Natural killer cell (primary cell): Measurements from ENCODE around the gene DAO. TPM values are rescaled to one million over a fixed set of nuclear protein-coding genes. Genes with fewer than 3 reads are reported as not detected.

Experiments
- ATAC-seq, 3 donors: fragments of 150-1000 bp in 2 of 3; fragments of 200-7000 bp in 1 of 3; cut with Tn5 transposase; 1 replicate in 1 of 3; 2 replicates in 2 of 3; pipeline ENCODE4 v1.10.0; 2021; ENCODE audit warnings: mild to moderate bottlenecking in 2 of 3, moderate library complexity in 2 of 3
- DNase-seq, 2 donors: peaks; one replicate each; pipeline versions ENCODE4 v3.0.0 to v3.0.0-alpha.2; 2013 to 2021; ENCODE audit warnings: mixed read lengths in 1 of 2
- H3K27ac ChIP-seq: one replicate; pipeline ENCODE4 v1.5.1; 2013; ENCODE audit warnings: mild to moderate bottlenecking, low read length
- H3K27me3 ChIP-seq: one replicate; pipeline ENCODE4 v1.6.1; 2013; ENCODE audit warnings: low read length; ENCODE audit not compliant: control insufficient read depth, insufficient read depth
- H3K36me3 ChIP-seq: one replicate; pipeline ENCODE4 v1.6.1; 2013; ENCODE audit warnings: low read length; ENCODE audit not compliant: control insufficient read depth, insufficient read depth
- H3K4me1 ChIP-seq: one replicate; pipeline ENCODE4 v1.6.1; 2013; ENCODE audit warnings: low read length; ENCODE audit not compliant: control insufficient read depth, insufficient read depth
- H3K4me3 ChIP-seq: one replicate; pipeline ENCODE4 v1.5.1; 2013; ENCODE audit warnings: low read length
- H3K9me3 ChIP-seq: one replicate; pipeline ENCODE4 v1.6.1; 2013; ENCODE audit warnings: low read length; ENCODE audit not compliant: control insufficient read depth, insufficient read depth
- H3K27ac Mint-ChIP-seq, 2 donors: one replicate each; pipeline ENCODE4 v1.8.0; 2022; ENCODE audit warnings: mild to moderate bottlenecking in 2 of 2, mixed read lengths in 2 of 2, moderate library complexity in 1 of 2
- H3K27me3 Mint-ChIP-seq, 2 donors: one replicate each; pipeline ENCODE4 v1.8.0; 2022; ENCODE audit warnings: low read depth in 2 of 2, mixed read lengths in 2 of 2
- H3K36me3 Mint-ChIP-seq: one replicate; pipeline ENCODE4 v1.8.0; 2022; ENCODE audit warnings: mixed read lengths
- H3K4me1 Mint-ChIP-seq, 2 donors: one replicate each; pipeline ENCODE4 v1.8.0; 2022; ENCODE audit warnings: mixed read lengths in 2 of 2
- H3K4me3 Mint-ChIP-seq: one replicate; pipeline ENCODE4 v1.8.0; 2022; ENCODE audit warnings: mild to moderate bottlenecking, moderate library complexity, mixed read lengths
- H3K9me3 Mint-ChIP-seq, 2 donors: one replicate each; pipeline ENCODE4 v1.8.0; 2022; ENCODE audit warnings: mixed read lengths in 2 of 2
- WGBS: methylation state at CpG from one replicate; pipeline ENCODE4 v1.1.7; 2013; ENCODE audit warnings: missing lambda C conversion rate; ENCODE audit not compliant: insufficient coverage; 5-methylcytosine and 5-hydroxymethylcytosine counted together
- intact Hi-C: fragments of 100-400 bp; cut with micrococcal nuclease; formaldehyde crosslinking; loops from one replicate; pipeline ENCODE4 v1.14.2; 2022
- total RNA-seq, 4 donors: library from RNA; stranded (reverse); fragments of 120-200 nt in 1 of 4; gene quantifications; one replicate each; pipeline versions ENCODE4 v1.2.3 to v1.2.4, GENCODE V29; 2013 to 2022
- TF ChIP-seq, protein P1 (sequence below): fragments of 200-600 bp; IDR thresholded peaks from one replicate; pipeline ENCODE4 v1.8.0; 2022; ENCODE audit warnings: antibody characterized with exemption

Gene DAO
- total RNA-seq, 3 donors from 2014 or later (not counting 1 experiment from before 2014, with no cell fraction given) = not detected

GRCh38 chr12:108835860-108836634 is 43.8 kb upstream of the DAO start:
- Histone ChIP-seq H3K27ac (no peak overlapping the region), H3K4me3 (no peak overlapping the region)

GRCh38 chr12:108837239-108837638 is 42.7 kb upstream of the DAO start:
- TF ChIP-seq, protein P1, sequence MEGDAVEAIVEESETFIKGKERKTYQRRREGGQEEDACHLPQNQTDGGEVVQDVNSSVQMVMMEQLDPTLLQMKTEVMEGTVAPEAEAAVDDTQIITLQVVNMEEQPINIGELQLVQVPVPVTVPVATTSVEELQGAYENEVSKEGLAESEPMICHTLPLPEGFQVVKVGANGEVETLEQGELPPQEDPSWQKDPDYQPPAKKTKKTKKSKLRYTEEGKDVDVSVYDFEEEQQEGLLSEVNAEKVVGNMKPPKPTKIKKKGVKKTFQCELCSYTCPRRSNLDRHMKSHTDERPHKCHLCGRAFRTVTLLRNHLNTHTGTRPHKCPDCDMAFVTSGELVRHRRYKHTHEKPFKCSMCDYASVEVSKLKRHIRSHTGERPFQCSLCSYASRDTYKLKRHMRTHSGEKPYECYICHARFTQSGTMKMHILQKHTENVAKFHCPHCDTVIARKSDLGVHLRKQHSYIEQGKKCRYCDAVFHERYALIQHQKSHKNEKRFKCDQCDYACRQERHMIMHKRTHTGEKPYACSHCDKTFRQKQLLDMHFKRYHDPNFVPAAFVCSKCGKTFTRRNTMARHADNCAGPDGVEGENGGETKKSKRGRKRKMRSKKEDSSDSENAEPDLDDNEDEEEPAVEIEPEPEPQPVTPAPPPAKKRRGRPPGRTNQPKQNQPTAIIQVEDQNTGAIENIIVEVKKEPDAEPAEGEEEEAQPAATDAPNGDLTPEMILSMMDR = no peak

More at GRCh38 chr12:108835860-108836634, 43.8 kb upstream of the DAO start:
- Mint-ChIP-seq H3K4me1 (peaks cover 85 to 88% of the 10 kb centered on the region in 2 donors), H3K27me3 (no peaks in the 10 kb centered on the region), H3K4me3 (peak overlapping the region; percentile 36), H3K27ac (peak overlapping the region; percentile 98 to 99), H3K36me3 (no peaks in the 10 kb centered on the region), H3K9me3 (no peaks in the 10 kb centered on the region)
- no peaks in the 10 kb centered on the region for H3K9me3 ChIP-seq
- ATAC-seq = no peak
- TF ChIP-seq, protein P1 = no peak
- intact Hi-C loops = loop anchor here (10.0 kb wide), 1 partner anchor 271 kb away; the partner anchor contains the start of genes ISCU and SART3
- H3K4me1 ChIP-seq = peaks cover 61% of the 10 kb centered on the region
- no peak for DNase-seq
- peaks cover 19% of the 10 kb centered on the region for H3K36me3 ChIP-seq
- WGBS = 88% methylated on average over 2 of the region's 7 CpGs
- no peaks in the 10 kb centered on the region for H3K27me3 ChIP-seq

DNA sequence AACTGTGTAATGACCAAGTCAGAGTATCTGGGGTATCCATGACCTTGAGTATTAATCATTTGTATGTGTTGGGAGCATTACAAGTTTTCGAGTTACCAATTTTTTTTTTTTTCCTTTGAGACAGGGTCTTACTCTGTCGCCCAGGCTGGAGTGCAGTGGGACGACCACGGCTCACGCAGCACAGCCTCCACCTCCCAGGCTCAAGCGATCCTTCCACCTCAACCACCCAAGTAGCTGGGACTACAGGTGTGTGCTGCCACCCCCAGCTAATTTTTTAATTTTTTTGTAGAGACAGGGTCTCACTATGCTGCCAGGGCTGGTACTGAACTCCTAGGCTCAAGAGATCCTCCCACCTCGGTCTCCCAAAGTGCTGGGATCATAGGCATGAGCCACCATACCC is 42.2 kb upstream of the DAO start:
- Histone ChIP-seq H3K4me3 (no peak overlapping the region), H3K27me3 (no peaks in the 10 kb centered on the region), H3K4me1 (peaks cover 46% of the 10 kb centered on the region), H3K36me3 (peaks cover 19% of the 10 kb centered on the region), H3K27ac (peak overlapping the region; percentile 90), H3K9me3 (no peaks in the 10 kb centered on the region)
- Mint-ChIP-seq H3K4me3 (peak overlapping the region; percentile 80), H3K27ac (peak overlapping the region; percentile 98 to 99), H3K9me3 (no peaks in the 10 kb centered on the region), H3K4me1 (peaks cover 70 to 82% of the 10 kb centered on the region in 2 donors), H3K27me3 (no peaks in the 10 kb centered on the region), H3K36me3 (no peaks in the 10 kb centered on the region)
- DNase-seq (no peak), ATAC-seq (no peak)
- TF ChIP-seq, protein P1 = no peak
- intact Hi-C loops = loop anchor here (1.0 to 10.0 kb wide), 4 partner anchors 11 to 273 kb away; partner anchors contain the start of genes ISCU, SART3, SELPLG and SSH1
- 84% methylated on average over 7 of the region's 7 CpGs for WGBS

More at GRCh38 chr12:108837239-108837638, 42.7 kb upstream of the DAO start:
- Histone ChIP-seq H3K27ac (peak overlapping the region; percentile 90), H3K4me3 (no peak overlapping the region), H3K27me3 (no peaks in the 10 kb centered on the region), H3K9me3 (no peaks in the 10 kb centered on the region), H3K4me1 (peaks cover 50% of the 10 kb centered on the region), H3K36me3 (peaks cover 21% of the 10 kb centered on the region)
- ATAC-seq = no peak
- DNase-seq = no peak
- peak overlapping the region; percentile 32 for H3K4me3 Mint-ChIP-seq
- H3K27ac Mint-ChIP-seq = peak overlapping the region; percentile 98 to 99
- intact Hi-C loops = loop anchor here (10.0 kb wide), 1 partner anchor 272 kb away; the partner anchor contains the start of genes ISCU and SART3
- WGBS = 94% methylated on average over 8 of the region's 8 CpGs
- H3K9me3 Mint-ChIP-seq = no peaks in the 10 kb centered on the region
- no peaks in the 10 kb centered on the region for H3K27me3 Mint-ChIP-seq
- no peaks in the 10 kb centered on the region for H3K36me3 Mint-ChIP-seq
- H3K4me1 Mint-ChIP-seq = peaks cover 73 to 83% of the 10 kb centered on the region in 2 donors
